ENCODE results near the gene CERS6.

CERS6 gene

GRCh38 chr2:168601741-168602140 lies 145.7 kb downstream of the CERS6 start:
- no peak overlapping the region for H3K27ac ChIP-seq
- TF ChIP-seq, protein P1, sequence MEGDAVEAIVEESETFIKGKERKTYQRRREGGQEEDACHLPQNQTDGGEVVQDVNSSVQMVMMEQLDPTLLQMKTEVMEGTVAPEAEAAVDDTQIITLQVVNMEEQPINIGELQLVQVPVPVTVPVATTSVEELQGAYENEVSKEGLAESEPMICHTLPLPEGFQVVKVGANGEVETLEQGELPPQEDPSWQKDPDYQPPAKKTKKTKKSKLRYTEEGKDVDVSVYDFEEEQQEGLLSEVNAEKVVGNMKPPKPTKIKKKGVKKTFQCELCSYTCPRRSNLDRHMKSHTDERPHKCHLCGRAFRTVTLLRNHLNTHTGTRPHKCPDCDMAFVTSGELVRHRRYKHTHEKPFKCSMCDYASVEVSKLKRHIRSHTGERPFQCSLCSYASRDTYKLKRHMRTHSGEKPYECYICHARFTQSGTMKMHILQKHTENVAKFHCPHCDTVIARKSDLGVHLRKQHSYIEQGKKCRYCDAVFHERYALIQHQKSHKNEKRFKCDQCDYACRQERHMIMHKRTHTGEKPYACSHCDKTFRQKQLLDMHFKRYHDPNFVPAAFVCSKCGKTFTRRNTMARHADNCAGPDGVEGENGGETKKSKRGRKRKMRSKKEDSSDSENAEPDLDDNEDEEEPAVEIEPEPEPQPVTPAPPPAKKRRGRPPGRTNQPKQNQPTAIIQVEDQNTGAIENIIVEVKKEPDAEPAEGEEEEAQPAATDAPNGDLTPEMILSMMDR (conservative IDR thresholded peaks at IDR 0.05), result no peak
- no peak for TF ChIP-seq ZFX (IDR thresholded peaks at IDR 0.05)

DNA sequence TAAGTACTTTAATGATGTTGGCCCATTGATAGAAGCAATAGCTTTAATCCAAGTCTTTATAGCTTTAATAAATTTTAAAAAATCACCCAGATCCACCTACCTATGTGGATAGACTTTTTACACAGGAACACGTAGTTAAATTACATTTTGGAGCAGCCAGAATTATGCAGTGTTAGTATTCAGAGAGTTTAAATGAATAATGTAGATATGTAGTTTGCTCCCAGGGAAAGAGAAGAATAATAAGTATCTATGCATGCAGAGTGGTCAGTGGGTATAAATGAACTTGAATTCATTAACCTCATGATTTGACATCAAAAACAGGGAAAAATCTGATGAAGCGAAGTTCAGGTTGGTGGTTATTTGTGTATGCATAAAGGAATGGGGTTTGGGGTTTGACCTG lies 146.3 kb downstream of the CERS6 start:
- no peak overlapping the region for H3K27ac ChIP-seq

DNA sequence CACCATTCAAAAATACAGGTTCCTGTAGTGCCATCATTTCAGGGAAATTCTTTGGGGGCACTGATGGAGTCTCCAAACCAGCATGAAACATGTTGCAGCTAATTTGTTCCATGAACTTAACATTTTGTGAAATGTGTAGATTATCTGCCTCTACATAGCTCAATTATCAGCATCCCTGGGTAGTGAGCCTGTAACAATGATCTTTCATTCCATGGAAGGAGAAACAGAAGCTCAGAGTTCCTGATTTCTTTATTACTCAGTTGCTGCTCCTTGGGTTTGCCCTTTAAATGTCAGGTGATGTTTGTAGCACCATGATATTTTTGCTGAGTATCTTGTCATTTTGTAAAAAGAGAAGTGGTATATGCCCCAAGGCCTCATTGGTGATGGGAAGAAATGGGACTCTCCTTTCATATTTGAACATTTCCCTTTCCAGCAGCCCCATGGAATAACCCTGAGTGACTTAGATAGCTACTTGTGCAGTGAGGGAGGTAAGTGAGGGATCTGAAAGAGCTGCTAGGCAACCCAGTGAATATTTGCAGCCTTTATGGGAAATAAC lies 146.9 kb downstream of the CERS6 start:
- H3K27ac ChIP-seq, result no peak overlapping the region
- TF ChIP-seq, protein P1 (conservative IDR thresholded peaks at IDR 0.05), result no peak
- TF ChIP-seq ZFX (IDR thresholded peaks at IDR 0.05), result no peak

More for the DNA sequence above, 146.3 kb downstream of the CERS6 start:
- TF ChIP-seq ZFX (IDR thresholded peaks at IDR 0.05), result no peak
- TF ChIP-seq, protein P1 (conservative IDR thresholded peaks at IDR 0.05), result no peak

GRCh38 chr2:168603439-168603961 lies 147.4 kb downstream of the CERS6 start:
- TF ChIP-seq, protein P1 (conservative IDR thresholded peaks at IDR 0.05), result no peak
- TF ChIP-seq ZFX (IDR thresholded peaks at IDR 0.05), result no peak
- no peak overlapping the region for H3K27ac ChIP-seq

- H3K27ac ChIP-seq, result no peak overlapping the region
- TF ChIP-seq, protein P1 (conservative IDR thresholded peaks at IDR 0.05), result no peak
- TF ChIP-seq ZFX (IDR thresholded peaks at IDR 0.05), result no peak
Observed at GRCh38 chr2:168604252-168604651, 148.2 kb downstream of the CERS6 start.

DNA sequence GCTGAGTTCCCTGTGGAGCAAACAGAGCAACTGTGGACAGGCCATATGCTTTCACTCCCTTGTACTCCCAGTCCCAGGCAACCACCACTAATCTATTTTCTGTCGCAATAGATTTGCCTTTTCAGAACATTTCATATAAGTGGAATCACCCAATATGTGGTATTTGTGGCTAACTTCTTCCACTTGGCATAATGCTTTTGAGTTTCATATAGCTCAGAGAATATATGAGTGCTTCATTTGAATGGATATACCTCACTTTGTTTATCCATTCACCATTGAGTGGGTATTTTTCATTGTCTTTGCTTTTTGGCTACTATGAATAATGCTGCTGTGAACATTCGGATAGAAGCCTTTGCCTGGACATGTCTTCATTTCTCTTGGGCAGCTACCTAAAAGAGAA lies 151.9 kb downstream of the CERS6 start:
- H3K27ac ChIP-seq, result no peak overlapping the region
- TF ChIP-seq, protein P1 (conservative IDR thresholded peaks at IDR 0.05), result no peak
- no peak for TF ChIP-seq ZFX (IDR thresholded peaks at IDR 0.05)

DNA sequence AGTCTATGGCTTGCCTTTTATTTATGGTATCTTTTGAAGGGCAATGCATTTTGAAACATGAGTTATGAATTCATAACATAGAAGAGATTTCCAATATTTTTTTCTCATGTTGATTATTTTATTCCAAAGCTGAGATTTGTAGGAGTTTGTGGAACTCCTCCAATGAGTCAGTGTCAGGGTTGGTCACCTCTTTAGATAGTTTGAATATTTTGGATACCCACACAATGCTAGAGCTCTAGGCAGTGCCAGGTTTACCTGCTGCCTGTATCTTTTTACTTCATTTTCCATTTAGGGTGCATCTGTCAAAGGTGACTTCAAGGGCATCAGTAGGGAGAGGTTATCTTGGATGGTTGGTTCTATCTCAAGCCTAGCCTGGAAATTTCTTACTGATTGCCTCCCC lies 152.7 kb downstream of the CERS6 start:
- TF ChIP-seq ZFX (IDR thresholded peaks at IDR 0.05), result no peak
- TF ChIP-seq, protein P1 (conservative IDR thresholded peaks at IDR 0.05), result no peak
- no peak overlapping the region for H3K27ac ChIP-seq
